ENCODE measurements around the gene SGPP2. TPM values are rescaled to one million over a fixed set of nuclear protein-coding genes. Genes with fewer than 3 reads are reported as not detected.

Gene SGPP2, protein sequence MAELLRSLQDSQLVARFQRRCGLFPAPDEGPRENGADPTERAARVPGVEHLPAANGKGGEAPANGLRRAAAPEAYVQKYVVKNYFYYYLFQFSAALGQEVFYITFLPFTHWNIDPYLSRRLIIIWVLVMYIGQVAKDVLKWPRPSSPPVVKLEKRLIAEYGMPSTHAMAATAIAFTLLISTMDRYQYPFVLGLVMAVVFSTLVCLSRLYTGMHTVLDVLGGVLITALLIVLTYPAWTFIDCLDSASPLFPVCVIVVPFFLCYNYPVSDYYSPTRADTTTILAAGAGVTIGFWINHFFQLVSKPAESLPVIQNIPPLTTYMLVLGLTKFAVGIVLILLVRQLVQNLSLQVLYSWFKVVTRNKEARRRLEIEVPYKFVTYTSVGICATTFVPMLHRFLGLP
- polyA plus RNA-seq (2012; ENCODE audit: low read depth, missing spikeins) = 16.4 TPM

DNA sequence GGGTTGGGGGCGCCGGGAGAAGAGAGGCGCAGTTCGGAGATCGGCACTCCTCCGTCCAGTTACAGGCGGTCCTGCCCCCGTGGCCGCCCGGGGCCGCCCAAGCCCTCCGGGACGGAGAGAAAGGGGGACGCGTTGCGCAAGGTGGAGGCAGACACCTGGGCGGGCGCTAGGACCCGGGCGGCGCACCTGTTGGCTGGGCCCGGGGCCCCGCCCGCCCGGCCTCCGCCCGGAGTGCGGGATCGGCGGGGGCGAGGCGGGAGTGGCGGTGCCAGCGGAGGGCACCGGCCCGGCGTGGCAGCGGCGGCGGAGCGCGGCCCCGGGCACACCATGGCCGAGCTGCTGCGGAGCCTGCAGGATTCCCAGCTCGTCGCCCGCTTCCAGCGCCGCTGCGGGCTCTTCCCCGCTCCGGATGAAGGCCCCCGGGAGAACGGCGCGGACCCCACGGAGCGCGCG, at the start of gene SGPP2:
Gene SGPP2, plus strand, starts transcription at position 268 of the 453 bp plus-strand sequence. Its CDS starts 60 bp downstream, at position 328.
- DNase-seq (ENCODE audit: insufficient read length, low spot score) (peak; percentile 49), FAIRE-seq (peak; percentile 72)
- TF ChIP-seq TAF1 (IDR thresholded peaks at IDR 0.05; ENCODE audit: low read depth, low read length) (peak; percentile 29; the same call in 1 of the 2 replicates), PAX5 (IDR thresholded peaks at IDR 0.05; ENCODE audit: insufficient read depth, low read length, severe bottlenecking) (peak; percentile 7), SPI1 (IDR thresholded peaks at IDR 0.05; ENCODE audit: low read depth, low read length) (no peak)

DNA sequence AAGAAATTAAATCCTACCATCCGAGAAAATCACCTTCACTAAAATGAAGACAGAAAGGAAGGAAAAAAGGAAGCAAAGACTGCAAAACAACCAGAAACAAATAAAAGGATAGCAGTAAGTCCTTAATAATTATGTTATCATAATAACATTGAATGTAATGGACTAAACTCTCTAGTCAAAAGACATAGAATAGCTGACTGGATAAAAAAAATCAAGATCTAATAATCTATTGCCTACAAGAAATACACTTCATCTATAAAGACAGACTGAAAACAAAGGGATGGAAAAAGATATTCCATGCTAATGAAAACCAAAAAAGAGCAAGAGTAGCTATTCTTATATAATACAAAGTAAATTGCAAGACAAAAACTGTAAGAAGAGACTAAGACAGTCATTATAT, 48.5 kb upstream of the SGPP2 start:
- FAIRE-seq = no peak
- no peak for DNase-seq (ENCODE audit: insufficient read length, low spot score)
- TF ChIP-seq PAX5 (IDR thresholded peaks at IDR 0.05; ENCODE audit: insufficient read depth, low read length, severe bottlenecking) (no peak), POLR2A (IDR thresholded peaks at IDR 0.05; ENCODE audit: low read depth, low read length) (no peak), TAF1 (IDR thresholded peaks at IDR 0.05; ENCODE audit: low read depth, low read length) (no peak), POU2F2 (IDR thresholded peaks at IDR 0.05; ENCODE audit: low read depth, low read length) (no peak), POLR2AphosphoS5 (IDR thresholded peaks at IDR 0.05; ENCODE audit: low read depth, low read length) (no peak), SPI1 (IDR thresholded peaks at IDR 0.05; ENCODE audit: low read depth, low read length) (no peak)

DNA sequence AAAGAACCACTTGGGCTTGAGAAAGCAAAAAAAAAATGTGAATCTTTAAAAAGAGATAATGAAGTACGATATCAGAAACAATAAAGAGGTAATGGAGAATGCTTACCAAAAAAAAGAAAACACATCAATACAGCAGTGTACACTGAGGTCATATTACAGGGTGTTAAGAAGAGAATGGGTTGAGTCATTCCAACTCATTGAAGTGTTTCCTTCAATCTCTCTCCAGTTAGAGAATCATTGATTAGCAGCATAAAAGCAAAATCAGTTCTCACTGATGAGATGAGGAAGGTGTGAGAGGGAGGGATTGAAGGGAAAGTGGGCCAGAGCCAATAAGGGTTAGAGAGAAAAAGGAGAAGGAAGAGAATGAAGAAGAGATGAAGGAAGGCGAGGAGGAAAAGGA, 43.9 kb upstream of the SGPP2 start:
- no peak for FAIRE-seq
- DNase-seq (ENCODE audit: insufficient read length, low spot score) = no peak
- no peak for TF ChIP-seq POLR2AphosphoS5 (IDR thresholded peaks at IDR 0.05; ENCODE audit: low read depth, low read length)
- TF ChIP-seq POU2F2 (IDR thresholded peaks at IDR 0.05; ENCODE audit: low read depth, low read length) = no peak
- TF ChIP-seq PAX5 (IDR thresholded peaks at IDR 0.05; ENCODE audit: insufficient read depth, low read length, severe bottlenecking) = no peak
- no peak for TF ChIP-seq POLR2A (IDR thresholded peaks at IDR 0.05; ENCODE audit: low read depth, low read length)
- no peak for TF ChIP-seq SPI1 (IDR thresholded peaks at IDR 0.05; ENCODE audit: low read depth, low read length)
- TF ChIP-seq TAF1 (IDR thresholded peaks at IDR 0.05; ENCODE audit: low read depth, low read length) = no peak

DNA sequence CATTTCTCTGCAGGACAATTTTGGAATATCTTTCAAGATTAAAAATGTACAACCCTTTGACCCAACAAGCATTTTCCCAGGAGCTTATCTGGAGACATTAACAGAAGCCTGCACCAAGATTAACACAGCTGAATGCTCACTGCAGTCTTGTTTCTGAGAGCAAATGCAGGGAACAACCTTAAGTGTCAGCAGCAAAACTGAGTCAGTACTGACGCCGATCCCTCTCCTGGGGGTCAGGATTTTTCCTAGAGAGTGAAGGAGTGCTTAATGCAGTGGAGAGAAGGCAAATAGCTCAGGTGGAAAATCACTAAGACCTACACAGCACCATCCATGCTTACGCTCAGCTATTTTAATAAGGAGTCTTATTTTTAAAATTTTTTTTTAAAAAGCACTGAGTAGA, 42.8 kb upstream of the SGPP2 start:
- FAIRE-seq = no peak
- TF ChIP-seq SPI1 (IDR thresholded peaks at IDR 0.05; ENCODE audit: low read depth, low read length) = no peak
- TF ChIP-seq POLR2A (IDR thresholded peaks at IDR 0.05; ENCODE audit: low read depth, low read length) = no peak
- no peak for TF ChIP-seq PAX5 (IDR thresholded peaks at IDR 0.05; ENCODE audit: insufficient read depth, low read length, severe bottlenecking)
- TF ChIP-seq POU2F2 (IDR thresholded peaks at IDR 0.05; ENCODE audit: low read depth, low read length) = no peak
- no peak for TF ChIP-seq POLR2AphosphoS5 (IDR thresholded peaks at IDR 0.05; ENCODE audit: low read depth, low read length)
- TF ChIP-seq TAF1 (IDR thresholded peaks at IDR 0.05; ENCODE audit: low read depth, low read length) = no peak

DNA sequence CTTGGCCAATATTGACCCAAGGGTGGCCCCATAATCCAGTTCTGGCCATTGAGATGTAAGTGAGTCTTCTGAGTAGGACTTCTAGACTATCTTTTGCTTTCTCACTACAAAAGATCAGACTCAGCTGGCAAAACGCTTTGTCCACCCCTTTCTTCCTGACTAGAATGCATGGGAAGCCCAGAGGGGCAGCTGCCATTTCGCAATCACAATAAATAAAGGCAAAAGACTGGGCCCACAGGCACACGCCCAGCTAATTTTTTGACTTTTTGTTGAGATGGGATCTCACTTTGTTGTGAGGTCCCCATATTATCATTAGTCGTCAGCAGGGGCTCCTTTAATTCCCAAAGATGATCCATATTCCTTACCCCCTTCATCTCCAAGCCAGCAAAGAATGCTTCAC, 41.1 kb upstream of the SGPP2 start:
- no peak for TF ChIP-seq SPI1 (IDR thresholded peaks at IDR 0.05; ENCODE audit: low read depth, low read length)
- TF ChIP-seq POLR2A (IDR thresholded peaks at IDR 0.05; ENCODE audit: low read depth, low read length) = no peak
- TF ChIP-seq POU2F2 (IDR thresholded peaks at IDR 0.05; ENCODE audit: low read depth, low read length) = no peak
- TF ChIP-seq POLR2AphosphoS5 (IDR thresholded peaks at IDR 0.05; ENCODE audit: low read depth, low read length) = no peak
- no peak for TF ChIP-seq PAX5 (IDR thresholded peaks at IDR 0.05; ENCODE audit: insufficient read depth, low read length, severe bottlenecking)
- no peak for TF ChIP-seq TAF1 (IDR thresholded peaks at IDR 0.05; ENCODE audit: low read depth, low read length)
- FAIRE-seq (no peak), DNase-seq (ENCODE audit: insufficient read length, low spot score) (no peak)

More for the DNA sequence above, 42.8 kb upstream of the SGPP2 start:
- no peak for DNase-seq (ENCODE audit: insufficient read length, low spot score)

DNA sequence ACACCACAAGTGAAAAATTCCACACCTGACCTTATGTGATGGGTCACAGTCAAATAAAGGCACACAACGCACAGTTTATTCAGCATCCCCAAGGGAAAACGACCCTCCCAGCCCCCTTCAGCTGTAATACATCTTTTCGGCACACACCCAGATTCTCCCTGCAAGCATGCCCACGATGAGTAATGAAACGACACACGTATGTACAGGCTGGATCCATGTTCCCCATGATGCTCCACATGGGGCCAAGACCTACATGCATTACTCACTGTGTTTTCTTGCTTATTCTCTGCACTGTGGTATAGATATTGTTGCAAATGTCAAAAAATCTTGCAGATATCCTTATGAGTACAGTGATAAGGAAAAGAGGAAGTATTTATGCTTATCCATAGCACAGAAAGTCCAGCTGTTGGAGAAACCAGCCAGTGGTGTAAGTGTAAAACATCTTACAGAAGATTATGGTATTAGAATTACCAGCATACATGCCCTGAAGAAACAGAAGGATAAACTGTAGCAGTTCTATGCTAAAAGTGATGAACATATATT, 32.5 kb upstream of the SGPP2 start:
- no peak for TF ChIP-seq PAX5 (IDR thresholded peaks at IDR 0.05; ENCODE audit: insufficient read depth, low read length, severe bottlenecking)
- no peak for TF ChIP-seq POU2F2 (IDR thresholded peaks at IDR 0.05; ENCODE audit: low read depth, low read length)
- TF ChIP-seq POLR2AphosphoS5 (IDR thresholded peaks at IDR 0.05; ENCODE audit: low read depth, low read length) = no peak
- TF ChIP-seq POLR2A (IDR thresholded peaks at IDR 0.05; ENCODE audit: low read depth, low read length) = no peak
- no peak for TF ChIP-seq SPI1 (IDR thresholded peaks at IDR 0.05; ENCODE audit: low read depth, low read length)
- no peak for TF ChIP-seq TAF1 (IDR thresholded peaks at IDR 0.05; ENCODE audit: low read depth, low read length)
- DNase-seq (ENCODE audit: insufficient read length, low spot score) (no peak), FAIRE-seq (no peak)

DNA sequence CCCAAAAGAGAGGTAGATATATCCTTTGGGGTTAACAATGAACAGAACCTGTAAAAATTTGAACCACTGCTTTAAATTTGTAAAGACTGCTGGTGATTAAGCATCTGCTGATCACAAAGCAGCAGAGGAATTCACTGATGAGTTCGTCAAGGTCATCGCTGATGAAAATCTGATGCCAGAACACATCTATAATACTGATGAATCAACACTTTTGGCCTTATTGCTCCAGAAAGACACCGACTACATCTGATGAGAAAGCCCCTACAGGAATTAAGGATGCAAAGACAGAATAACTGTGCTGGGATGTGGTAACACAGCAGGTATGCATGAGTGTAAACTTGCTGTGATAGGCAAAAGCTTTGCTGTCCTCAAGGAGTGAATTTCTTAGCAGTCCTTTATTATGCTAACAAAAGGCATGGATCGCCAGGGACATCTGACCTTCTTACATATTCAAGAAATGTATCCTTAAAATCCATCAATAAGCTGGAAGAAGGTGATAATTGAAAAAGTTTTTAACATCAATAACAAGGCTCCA, 30.5 kb upstream of the SGPP2 start:
- no peak for DNase-seq (ENCODE audit: insufficient read length, low spot score)
- no peak for FAIRE-seq
- TF ChIP-seq POLR2AphosphoS5 (IDR thresholded peaks at IDR 0.05; ENCODE audit: low read depth, low read length) = no peak
- TF ChIP-seq PAX5 (IDR thresholded peaks at IDR 0.05; ENCODE audit: insufficient read depth, low read length, severe bottlenecking) = no peak
- no peak for TF ChIP-seq POLR2A (IDR thresholded peaks at IDR 0.05; ENCODE audit: low read depth, low read length)
- TF ChIP-seq TAF1 (IDR thresholded peaks at IDR 0.05; ENCODE audit: low read depth, low read length) = no peak
- TF ChIP-seq SPI1 (IDR thresholded peaks at IDR 0.05; ENCODE audit: low read depth, low read length) = no peak
- TF ChIP-seq POU2F2 (IDR thresholded peaks at IDR 0.05; ENCODE audit: low read depth, low read length) = no peak

DNA sequence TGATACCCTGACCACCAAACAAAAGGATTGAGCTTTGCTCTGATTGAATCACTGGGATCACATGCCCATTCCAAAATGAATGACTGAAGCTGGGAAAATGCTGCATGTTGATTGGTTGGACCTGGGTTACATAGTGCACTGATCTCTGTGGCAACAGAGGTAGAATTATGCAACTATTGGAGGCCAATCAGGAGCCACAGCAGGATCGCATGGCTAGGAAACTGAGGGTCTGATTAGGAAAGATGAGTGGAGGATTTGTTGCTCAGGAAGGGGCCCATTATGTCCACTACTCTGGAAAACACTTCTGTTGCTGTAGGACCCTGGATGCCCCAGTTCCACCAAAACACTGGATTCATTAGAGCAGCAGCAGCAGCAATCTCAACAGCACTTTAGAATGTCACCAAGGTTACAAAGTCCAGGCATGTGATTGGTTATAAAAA, 25.9 kb upstream of the SGPP2 start:
- FAIRE-seq = no peak
- no peak for TF ChIP-seq POLR2A (IDR thresholded peaks at IDR 0.05; ENCODE audit: low read depth, low read length)
- no peak for TF ChIP-seq POLR2AphosphoS5 (IDR thresholded peaks at IDR 0.05; ENCODE audit: low read depth, low read length)
- no peak for TF ChIP-seq POU2F2 (IDR thresholded peaks at IDR 0.05; ENCODE audit: low read depth, low read length)
- no peak for TF ChIP-seq TAF1 (IDR thresholded peaks at IDR 0.05; ENCODE audit: low read depth, low read length)
- no peak for TF ChIP-seq PAX5 (IDR thresholded peaks at IDR 0.05; ENCODE audit: insufficient read depth, low read length, severe bottlenecking)
- TF ChIP-seq SPI1 (IDR thresholded peaks at IDR 0.05; ENCODE audit: low read depth, low read length) = no peak
- no peak for DNase-seq (ENCODE audit: insufficient read length, low spot score)

Measured in GM12891 (cell line).